GM19452 (cell line): ENCODE data around the gene TDRD3.
"Not testable (repeated sequence)": the region's sequence is repeated elsewhere in the genome, so short reads cannot be mapped to it uniquely, and the experiment has no call there.

Experiments used
- ATAC-seq: cut with Tn5 transposase; IDR thresholded peaks from one replicate; pipeline ENCODE4 v1.9.1; 2021; ENCODE audit not compliant: unreplicated experiment

TDRD3 gene

GRCh38 chr13:60398379-60398891, 1.4 kb downstream of the TDRD3 start:
- ATAC-seq = no peak

DNA sequence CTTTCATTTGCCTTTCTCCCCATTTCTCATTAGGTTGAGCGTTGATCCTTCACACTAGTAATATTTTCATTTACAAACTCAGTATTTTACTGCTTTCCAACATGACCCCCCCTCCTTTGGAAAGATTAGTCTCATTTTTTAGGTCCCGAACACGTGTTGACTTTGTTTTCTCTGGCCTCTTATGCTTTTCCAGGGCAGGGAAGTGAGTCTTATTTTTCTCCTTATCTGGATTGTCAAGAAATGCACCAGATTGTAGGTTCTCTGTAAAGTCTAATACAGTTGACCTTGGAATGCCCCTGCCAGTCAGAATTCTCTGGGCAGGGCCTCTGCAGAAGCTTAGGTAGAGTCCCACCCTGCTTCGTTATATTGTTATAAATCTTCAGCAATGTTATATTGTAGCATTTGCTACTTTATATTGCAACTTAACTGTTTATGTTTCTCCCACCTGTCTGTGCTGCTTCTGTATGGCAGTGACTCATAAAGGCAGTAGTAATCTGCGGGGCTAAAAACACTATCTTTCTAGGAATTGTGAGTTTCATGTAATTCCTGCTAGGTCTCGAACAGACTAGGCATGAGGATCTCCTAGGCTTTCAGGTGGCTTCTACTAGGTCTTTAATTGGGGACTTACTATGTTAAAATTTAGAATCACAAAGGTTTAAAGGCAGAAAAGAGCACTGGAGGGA, 2.0 kb downstream of the TDRD3 start:
- ATAC-seq = no peak

DNA sequence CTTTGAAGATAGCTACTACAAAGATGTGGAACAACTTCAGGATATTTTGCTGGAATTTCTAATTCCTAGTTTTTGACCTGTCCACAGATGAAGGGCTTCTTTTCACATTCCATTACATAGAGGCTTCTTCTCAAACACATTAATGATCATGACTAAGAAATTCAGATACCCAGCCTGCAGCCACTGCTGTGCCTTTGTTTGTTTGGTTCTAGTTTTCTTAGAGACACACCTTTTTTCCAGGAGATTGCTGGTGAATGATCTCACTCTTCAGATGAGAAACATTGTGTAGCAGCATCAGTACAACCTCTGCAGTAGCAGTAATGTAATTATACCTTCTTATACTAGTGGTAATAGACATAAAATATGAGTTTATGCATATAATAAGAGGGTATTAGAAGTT, 5.0 kb downstream of the TDRD3 start:
- no peak for ATAC-seq

GRCh38 chr13:60407095-60407494, 10.1 kb downstream of the TDRD3 start:
- ATAC-seq = no peak

DNA sequence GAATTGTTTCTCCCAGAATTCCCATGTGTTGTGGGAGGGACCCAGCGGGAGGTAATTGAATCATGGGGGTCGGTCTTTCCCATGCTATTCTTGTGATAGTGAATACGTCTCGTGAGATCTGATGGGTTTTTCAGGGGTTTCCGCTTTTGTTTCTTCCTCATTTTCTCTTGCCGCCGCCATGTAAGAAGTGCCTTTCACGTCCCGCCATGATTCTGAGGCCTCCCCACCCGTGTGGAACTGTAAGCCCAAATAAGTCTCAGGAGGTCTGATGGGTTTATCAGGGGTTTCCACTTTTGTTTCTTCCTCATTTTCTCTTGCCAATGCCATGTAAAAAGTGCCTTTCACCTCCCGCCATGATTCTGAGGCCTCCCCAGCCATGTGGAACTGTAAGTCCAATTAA, 10.8 kb downstream of the TDRD3 start:
- not testable (repeated sequence) for ATAC-seq

DNA sequence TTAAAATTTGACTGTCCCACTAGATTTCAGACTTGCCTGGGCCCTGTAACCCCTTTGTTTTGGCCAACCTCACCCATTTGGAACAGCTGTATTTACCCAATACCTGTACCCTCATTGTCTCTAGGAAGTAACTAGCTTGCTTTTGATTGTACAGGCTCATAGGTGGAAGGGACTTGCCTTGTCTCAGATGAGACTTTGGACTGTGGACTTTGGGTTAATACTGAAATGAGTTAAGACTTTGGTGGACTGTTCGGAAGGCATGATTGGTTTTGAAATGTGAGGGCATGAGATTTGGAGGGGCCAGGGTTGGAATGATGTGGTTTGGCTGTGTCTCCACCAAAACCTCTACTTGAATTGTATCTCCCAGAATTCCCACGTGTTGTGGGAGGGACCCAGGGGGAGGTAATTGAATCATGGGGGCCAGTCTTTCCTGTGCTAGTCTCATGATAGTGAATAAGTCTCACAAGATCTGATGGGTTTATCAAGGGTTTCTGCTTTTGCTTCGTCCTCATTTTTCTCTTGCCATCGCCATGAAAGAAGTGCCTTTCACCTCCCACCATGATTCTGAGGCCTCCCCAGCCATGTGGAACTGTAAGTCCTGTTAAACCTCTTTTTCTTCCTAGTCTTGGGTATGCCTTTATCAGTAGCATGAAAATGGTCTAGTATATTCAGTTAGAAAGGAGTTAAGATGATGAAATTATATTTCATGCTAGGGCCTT, 12.7 kb downstream of the TDRD3 start:
- ATAC-seq = not testable (repeated sequence)

DNA sequence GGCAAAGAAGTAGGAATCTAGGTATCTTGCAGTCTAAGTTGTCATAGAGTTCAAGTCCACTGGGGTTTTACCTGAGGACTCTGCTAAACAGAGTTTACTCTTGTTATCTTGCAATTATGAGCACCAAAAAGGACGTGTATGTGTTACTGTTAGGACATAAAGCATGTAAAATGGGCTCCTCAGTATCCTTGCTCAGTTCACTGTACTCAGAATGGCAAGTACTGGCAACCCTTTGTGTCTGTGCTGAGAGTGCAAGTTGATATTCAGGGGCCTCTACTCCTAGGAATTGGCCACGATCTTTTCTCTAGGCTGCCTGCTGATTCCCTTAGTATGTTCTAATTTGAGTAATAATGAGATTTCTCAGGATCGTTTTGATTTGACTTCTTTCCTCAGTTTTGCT, 13.3 kb downstream of the TDRD3 start:
- no peak for ATAC-seq

- ATAC-seq = no peak
These were observed 14.4 kb downstream of the TDRD3 start for GRCh38 chr13:60411464-60411863.

DNA sequence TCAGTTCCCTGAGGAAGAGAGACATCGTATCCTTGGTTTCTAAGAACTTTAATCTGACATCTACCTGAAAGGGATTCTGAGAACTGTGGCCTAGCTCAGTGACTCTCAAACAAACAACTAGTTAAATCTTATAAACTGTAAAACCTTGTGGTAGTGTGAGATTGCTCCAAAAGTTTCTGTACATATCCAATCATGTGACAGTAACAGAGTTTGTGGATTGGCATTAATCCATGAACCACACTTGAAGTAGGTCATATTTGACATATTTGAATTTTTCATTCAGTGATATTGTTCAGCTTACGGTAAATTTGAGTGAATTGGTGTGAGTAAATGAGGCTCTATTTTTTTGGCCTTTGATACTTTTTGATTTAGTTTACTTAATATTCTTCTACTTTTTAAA, 15.0 kb downstream of the TDRD3 start:
- no peak for ATAC-seq

DNA sequence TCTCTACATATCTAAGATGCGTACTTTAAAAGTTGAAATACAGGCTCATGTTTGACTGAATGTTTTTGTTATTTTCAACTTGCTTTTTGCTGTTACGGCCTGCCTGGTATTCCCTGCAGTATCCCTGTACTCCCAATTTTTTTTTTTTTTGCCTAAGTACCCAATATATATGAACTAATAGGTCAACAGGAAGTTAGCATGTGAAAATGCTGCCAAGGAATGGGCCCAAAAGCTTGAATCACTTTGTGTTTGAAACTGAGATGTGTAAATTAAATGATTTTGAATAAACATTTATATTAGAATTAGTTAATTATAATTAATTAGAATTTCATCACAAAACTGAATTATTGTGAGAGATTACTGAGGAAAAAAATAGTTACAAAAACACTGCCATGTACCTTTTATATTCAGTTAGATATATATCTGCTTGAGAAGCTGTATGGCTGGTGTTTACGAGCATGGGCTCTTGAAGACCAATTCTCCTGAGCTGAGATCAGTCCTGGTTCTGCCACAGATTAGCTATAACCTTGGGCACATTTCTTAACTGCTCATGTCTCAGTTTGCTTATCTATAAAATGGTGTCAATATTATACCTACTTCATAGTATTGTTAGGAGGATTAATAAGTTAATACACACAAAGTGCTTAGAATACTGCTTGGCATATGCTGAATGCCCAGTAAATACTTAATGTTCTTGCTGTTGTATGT, 16.0 kb downstream of the TDRD3 start:
- ATAC-seq = no peak

DNA sequence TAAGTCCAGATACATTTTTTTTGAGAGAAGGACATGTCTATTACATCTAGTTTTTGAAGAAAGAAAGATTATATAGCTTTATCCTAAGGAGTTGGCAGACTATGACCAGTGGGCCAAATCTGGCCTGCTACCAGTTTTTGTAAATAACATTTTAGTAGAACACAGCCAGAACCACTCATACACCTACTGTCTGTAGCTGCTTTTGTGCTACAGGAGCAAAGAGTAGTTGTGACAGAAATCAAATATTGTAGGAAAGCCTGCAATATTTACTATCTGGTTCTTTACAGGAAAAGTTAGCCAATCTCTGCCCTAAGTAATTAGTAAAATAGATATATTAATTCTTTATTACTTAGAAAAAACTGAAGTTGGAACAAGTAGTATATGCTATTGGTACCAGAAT, 17.2 kb downstream of the TDRD3 start:
- no peak for ATAC-seq

GRCh38 chr13:60417734-60418133, 20.7 kb downstream of the TDRD3 start:
- ATAC-seq = peak; percentile 57

DNA sequence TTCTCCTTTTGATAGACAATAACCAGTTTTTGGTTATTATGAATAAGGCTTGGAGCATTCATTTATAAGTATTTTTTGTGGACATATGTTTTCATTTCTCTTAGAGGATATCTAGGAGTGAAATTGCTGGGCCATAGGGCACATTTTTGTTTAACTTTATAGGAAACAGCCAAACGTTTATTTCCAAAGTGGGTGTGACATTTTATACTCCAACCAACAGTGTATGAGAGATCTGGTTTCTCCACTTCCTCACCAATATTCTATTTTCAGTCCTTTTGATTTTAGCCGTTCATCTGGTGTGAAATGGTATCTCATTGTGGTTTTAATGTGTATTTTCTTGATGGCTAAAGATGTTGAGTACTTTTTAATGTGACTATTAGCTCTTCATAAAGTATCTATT, 21.9 kb downstream of the TDRD3 start:
- no peak for ATAC-seq

GRCh38 chr13:60425332-60425731, 28.3 kb downstream of the TDRD3 start:
- ATAC-seq = no peak

- no peak for ATAC-seq
These were observed 29.1 kb downstream of the TDRD3 start for GRCh38 chr13:60426075-60426474.

- ATAC-seq = peak; percentile 50
These were observed 30.3 kb downstream of the TDRD3 start for GRCh38 chr13:60427285-60427684.

- ATAC-seq = peak; percentile 61
These were observed 34.2 kb downstream of the TDRD3 start for GRCh38 chr13:60431108-60431700.

- no peak for ATAC-seq
These were observed 36.5 kb downstream of the TDRD3 start for GRCh38 chr13:60433505-60433904.

GRCh38 chr13:60435762-60436374, 38.8 kb downstream of the TDRD3 start:
- ATAC-seq = peak; percentile 43

DNA sequence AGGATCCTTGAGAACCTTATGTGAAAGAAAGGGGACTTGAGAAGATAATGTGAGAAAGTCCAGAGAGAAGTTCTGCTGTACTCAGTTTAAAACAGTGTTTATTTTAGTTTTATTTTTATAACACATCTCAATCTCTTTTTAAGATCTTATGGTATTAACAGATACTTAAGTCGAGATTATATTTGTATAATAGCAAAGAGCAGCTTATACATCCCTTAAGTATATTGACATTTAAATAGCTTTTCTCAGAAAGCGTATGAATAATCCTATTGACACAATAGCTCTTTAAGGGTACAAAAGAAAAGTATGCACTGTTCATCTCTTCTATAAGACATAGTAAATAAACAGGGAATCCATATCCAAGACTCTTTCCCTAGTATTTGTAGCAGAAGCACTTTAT, 42.2 kb downstream of the TDRD3 start:
- no peak for ATAC-seq

- no peak for ATAC-seq
These were observed 44.7 kb downstream of the TDRD3 start for GRCh38 chr13:60441761-60442160.
